NCI-H1930 (cell line): Measurements from ENCODE around the gene PITHD1.
"Not testable (repeated sequence)": the region's sequence is repeated elsewhere in the genome, so short reads cannot be mapped to it uniquely, and the experiment has no call there.

Experiments used
- DNase-seq, 2 experiments: peaks; one replicate each; lab custom pipeline; 2025; lab: John Stamatoyannopoulos, UW

The PITHD1 gene, protein sequence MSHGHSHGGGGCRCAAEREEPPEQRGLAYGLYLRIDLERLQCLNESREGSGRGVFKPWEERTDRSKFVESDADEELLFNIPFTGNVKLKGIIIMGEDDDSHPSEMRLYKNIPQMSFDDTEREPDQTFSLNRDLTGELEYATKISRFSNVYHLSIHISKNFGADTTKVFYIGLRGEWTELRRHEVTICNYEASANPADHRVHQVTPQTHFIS

DNA sequence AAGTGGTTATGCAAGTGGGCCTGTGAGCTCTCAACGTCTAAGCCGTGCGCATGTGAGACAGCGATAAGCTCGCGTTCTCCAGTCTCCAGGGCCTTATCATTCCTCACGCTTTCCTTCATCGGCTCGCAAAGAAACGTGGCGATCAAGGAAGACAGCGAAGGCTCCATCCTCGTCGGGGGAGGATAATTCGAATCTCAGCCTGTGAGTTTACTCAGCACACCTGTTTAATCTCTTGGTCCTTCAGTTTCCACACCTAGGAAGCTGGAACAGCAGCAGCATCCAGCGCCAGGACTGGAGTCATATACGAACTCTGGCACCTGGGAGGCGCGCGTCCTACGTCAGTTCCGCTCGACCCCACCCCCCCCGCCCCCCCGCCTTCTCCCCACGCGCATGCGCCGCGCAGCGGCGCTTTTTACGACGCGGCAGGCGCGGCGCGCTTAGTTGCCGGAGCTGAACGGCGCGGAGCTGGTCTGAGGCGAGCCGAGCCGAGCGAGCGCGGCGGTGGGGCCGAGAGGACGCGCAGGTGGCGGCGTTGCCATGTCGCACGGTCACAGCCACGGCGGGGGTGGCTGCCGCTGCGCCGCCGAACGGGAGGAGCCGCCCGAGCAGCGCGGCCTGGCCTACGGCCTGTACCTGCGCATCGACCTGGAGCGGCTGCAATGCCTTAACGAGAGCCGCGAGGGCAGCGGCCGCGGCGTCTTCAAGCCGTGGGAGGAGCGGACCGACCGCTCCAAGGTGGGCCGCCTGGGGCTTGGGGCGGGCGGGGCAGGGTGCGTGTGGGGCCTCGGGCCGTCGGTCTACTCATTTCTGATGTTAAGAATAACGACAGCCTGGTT lies at the start of gene PITHD1:
Gene PITHD1 (plus strand): TSS at position 440 of the 836 bp plus-strand sequence. CDS start 98 bp downstream, at position 538.
- DNase-seq = peak; percentile 77 to 87

DNA sequence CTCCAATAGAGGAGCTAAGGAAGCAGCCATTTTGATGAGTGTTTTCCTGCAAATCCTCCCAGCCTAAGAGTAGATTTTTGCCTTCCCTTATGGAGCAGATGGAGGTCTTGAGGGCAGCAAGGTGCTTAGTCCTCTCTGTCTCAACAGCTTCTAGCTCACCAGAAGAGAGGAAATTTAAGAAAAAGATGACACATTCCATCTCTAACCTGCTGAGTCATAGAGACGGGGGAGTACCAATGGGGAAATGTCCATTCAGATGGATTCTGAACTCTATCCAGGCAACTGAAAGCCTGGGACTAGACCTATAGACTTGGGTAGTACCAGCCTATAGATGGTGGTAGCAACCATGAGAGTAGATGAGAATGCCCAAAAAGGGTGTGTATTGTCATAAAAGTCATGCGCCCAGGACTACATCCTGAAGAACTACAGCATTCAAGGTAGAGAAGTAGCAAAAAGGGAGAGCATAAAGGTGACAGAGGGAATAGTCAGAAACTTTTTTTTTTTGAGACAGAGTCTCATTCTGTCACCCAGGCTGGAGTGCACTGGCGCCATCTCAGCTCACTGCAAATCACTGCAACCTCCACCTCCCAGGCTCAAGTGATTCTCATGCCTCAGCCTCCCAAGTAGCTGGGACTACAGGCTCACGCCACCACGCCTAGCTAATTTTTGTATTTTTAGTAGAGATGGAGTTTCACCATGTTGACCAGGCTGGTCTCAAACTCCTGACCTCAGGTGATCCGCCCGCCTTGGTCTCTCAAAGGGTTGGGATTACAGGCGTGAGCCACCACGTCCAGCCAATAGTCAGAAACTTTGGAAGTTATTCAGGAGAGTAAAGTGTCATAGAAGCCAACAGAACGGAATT lies 45.6 kb upstream of the PITHD1 start:
- DNase-seq = no peak

DNA sequence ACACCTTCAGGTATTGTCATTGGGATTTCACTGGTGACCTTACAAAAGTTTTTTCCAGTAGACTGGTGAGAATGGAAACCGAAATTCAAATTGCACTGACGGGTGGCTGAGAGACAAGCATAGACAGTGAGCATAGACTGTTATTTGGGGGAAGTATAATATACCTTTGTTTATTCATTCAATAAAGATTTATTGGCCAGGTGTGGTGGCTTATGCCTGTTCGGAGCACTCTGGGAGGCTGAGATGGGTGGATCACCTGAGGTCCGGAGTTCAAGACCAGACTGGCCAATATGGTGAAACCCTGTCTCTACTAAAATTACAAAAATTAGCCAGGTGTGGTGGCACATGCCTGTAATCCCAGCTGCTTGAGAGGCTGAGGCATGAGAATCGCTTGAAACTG lies 44.9 kb upstream of the PITHD1 start:
- not testable (repeated sequence) for DNase-seq

DNA sequence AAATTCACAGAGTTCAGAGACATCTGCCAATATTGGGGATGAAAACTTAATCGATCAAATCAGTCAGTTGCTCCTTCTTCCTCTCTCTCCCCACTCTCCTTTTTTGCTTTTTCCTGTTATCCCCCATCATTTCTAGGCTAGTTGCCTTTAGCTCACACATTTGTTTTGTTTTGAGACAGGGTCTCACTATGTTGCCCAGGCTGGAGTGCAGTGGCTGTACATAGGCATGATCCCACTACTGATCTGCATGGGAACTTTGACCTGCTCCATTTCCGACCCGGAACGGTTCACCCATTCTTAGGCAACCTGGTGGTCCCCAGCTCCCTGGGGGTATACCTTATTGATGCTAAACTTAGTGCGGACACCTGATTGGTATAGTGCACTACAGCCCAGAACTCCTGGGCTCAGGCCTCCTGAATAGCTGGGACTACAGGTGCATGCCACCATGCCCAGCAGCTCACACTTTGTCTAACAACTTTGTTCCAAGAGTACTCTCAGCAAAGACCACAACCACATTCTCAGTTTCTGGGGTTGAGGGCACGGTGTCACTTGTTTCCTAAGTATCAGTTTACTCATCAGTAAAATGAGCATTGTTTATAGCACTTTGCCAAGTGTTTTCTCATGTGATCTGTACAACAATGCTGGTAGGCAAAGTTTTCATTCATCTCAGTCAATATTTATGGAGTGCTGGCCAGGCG lies 41.6 kb upstream of the PITHD1 start:
- no peak for DNase-seq

DNA sequence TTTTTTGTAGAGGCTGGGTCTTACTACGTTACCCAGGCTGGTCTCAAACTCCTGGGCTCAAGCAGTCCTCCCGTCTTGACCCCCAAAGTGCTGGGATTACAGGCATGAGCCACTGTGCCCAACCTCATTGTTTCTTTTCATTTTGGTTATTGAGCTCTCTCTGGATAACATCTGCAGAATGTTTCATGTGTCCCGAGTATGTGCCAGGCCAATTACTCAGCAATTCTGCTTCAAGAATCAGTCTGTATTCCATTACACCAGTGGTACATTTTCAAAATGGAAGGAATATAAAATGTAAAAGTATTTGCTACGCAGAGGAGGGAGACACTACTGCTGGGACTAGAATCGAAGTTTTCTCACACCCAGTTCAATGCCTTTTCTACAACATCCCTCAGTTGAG lies 36.6 kb upstream of the PITHD1 start:
- DNase-seq = no peak

DNA sequence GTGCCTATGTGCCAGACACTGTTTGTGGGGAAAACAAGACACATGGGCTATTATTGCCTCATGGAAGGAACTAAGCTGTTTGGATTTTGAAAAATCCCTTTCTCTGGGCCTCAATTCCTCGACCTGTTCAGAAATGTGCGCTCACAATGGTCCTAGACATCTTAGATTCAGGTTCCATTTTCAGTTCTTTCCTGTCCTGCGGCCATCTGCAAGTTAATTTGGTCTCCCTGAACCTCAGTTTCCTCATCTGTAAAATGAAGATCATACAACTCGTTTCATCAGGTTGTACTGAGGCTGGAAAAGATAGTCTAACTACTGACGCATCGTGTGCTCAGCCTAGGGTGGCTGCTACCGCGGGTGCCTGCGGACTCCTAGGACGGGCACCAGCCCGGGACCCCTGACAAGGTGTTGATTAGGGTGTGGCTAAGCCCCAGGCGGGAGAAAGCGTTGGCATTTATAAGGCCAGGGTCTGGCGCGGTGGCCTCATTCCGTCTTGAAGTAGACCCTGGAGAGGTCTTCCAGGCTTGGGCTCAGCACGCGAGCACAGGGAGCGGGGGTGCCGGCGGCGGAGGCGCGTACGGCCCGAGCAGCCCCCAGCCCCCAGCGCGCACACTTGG lies 35.4 kb upstream of the PITHD1 start:
- no peak for DNase-seq

DNA sequence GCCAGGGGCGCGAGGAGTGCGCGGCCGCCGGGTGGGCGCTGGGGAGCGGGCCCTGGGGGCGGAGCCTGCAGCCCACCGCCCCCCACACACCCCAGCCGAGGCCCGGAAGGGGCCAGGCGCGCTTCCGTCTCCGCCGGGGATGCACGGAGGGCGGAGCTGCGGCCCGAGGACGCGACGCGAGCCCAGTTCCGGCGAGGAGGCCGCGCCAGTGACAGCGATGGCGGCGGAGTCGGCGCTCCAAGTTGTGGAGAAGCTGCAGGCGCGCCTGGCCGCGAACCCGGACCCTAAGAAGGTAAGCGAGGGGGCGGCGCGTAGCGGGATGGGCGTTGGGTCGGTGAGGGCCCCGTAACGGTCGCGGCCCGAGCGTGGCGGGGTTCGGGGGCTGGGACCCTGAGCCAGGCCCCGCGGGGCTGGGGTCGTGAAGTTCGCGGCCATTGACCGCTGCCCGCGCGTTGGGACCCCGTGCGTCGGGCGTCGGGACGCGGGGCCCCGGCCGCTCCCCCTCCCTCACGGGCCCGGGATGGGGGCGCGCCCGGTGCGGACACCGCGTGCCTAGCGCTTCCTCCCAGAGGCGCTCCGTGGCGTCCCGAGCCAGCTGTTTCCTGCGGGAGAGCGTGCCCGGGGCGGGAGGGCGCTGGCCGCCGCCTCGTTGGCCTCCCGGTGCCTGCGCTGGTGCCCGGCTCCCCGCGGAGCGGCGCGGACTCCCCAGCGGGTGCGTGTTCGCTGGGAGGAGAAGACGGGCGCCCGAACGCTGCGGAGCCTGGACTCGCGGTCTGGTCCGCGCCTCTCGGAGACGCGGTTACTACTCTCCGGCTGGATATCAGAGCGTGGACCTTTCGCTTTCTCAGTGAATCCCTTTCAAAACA lies 34.7 kb upstream of the PITHD1 start, which contains the start of gene ELOA:
Gene ELOA (plus strand): TSS at position 185 of the 866 bp plus-strand sequence. CDS start 33 bp downstream, at position 218.
- DNase-seq = peak; percentile 54 to 79

DNA sequence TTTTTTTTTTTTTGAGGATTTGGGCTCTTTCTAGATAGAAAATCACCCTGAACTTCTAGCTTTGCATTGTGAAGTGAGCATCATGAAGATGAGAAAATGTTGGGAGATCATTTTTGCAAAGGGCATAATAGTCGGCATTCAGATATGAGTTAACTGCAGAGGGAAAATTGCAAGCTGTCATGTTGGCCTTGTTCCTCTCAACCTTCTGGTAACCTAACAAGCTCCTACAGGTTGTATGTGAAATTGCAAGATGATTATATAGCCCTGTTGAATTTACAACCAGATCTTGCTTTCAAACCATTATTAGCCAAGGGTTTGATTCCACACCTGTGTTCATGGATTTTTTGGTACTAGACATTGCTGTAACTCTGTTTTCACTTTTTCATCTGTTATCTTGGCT lies 32.7 kb upstream of the PITHD1 start:
- DNase-seq = no peak

DNA sequence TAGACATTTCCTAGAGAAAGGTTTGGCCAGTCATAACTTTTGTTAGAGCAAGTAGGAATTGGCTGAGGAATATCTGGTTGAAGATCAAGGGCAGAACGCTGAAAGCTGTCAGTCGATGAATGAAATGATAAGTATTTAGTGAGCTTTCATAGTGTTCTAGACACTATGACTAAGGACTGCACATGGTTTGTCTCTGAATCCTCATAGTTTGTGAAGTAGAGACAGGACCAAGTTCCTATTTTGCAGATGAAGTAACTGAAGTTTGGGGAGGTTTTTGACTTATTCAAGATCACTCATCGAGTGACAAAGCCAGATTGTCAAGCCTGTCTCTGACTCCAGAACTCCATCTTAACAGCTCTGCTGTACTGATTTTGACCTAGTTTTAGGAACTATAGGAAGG lies 30.2 kb upstream of the PITHD1 start:
- DNase-seq = no peak

DNA sequence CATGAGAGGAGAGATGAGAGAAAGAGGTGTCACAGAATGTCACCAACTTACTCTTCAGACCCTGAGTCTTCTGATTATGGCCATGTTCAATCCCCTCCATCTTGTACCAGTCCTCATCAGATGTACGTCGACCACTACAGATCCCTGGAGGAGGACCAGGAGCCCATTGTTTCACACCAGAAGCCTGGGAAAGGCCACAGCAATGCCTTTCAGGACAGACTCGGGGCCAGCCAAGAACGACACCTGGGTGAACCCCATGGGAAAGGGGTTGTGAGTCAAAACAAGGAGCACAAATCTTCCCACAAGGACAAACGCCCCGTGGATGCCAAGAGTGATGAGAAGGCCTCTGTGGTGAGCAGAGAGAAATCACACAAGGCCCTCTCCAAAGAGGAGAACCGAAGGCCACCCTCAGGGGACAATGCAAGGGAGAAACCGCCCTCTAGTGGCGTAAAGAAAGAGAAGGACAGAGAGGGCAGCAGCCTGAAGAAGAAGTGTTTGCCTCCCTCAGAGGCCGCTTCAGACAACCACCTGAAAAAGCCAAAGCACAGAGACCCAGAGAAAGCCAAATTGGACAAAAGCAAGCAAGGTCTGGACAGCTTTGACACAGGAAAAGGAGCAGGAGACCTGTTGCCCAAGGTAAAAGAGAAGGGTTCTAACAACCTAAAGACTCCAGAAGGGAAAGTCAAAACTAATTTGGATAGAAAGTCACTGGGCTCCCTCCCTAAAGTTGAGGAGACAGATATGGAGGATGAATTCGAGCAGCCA lies 27.0 kb upstream of the PITHD1 start:
- DNase-seq = peak; percentile 16 to 32

DNA sequence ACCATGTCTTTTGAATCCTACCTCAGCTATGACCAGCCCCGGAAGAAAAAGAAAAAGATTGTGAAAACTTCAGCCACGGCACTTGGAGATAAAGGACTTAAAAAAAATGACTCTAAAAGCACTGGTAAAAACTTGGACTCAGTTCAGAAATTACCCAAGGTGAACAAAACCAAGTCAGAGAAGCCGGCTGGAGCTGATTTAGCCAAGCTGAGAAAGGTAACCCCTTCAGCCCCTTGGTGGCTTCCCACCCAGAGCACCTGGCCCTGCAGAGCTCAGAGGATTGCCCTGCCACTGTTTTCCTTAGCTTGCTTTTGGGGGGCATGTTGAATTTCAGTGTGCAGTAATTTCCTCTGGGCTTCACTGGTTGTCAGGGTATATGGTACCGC lies 26.4 kb upstream of the PITHD1 start:
- no peak for DNase-seq

DNA sequence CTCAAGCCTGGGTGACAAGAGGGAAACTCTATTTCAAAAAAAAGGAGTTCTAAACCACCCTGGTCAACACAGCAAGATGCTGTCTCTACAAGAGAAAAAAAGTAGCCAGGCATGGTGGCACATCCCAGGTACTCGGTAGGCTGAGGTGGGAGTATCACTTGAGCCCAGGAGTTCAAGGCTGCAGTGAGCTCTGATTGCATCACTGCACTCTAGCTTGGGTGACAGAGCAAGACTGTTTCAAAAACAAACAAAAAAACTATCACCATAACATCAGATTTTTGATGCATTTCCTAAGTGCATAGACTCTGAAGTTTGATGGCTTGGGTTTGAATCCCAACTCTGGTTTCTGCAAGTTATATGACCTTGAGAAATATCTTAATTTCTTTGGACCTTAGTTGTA lies 25.3 kb upstream of the PITHD1 start:
- DNase-seq = no peak

DNA sequence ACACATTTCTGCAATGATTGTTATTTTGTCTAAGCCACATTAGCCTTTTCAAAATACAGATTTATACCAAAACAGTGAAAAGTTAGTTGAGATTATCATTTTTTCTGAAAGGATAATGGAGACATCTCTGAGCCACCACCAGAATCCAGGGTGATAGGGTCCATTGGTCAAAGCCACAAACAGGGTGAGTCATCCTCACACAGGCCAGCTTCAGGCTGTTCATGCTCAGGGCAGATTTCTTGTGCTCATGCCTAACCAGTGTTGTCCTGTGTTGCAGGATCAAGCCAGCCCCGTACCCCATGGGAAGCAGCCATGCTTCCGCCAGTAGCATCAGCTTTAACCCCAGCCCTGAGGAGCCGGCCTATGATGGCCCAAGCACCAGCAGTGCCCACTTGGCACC lies 21.5 kb upstream of the PITHD1 start:
- no peak for DNase-seq

DNA sequence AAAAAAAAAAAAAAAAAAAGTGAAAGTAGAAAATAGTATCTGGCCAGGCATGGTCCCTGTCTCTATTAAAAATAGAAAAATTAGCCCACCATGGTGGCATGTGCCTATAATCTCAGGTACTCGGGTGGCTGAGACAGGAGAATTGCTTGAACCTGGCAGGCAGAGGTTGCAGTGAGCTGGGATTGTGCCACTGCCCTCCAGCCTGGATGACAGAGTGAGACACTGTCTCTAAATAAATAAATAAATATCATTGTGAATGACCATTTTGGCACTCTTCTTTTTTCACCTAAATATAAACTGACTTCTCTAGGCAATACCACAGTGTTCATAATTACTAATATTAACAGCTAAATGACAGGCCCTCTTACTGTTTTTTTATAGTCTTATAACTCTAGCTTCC lies 20.4 kb upstream of the PITHD1 start:
- DNase-seq = no peak

DNA sequence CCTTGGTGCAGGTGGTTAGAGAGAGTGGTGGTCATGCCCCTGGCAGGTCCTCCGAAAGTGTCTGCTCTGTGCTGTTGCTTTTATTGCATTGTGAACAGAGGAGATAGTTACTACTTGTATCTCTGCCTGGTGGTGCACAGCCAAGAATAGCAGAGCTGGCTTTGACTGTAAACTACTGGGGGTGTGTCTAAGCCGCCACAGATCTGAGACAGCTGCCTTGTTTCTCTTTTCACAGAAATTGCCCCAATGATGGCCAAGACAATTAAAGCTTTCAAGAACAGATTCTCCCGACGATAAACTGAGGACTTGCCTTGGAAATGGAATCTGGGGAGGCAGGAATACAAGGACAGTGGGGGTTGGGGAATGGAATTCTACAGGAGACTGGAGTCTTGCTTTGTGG lies 18.9 kb upstream of the PITHD1 start:
- no peak for DNase-seq

DNA sequence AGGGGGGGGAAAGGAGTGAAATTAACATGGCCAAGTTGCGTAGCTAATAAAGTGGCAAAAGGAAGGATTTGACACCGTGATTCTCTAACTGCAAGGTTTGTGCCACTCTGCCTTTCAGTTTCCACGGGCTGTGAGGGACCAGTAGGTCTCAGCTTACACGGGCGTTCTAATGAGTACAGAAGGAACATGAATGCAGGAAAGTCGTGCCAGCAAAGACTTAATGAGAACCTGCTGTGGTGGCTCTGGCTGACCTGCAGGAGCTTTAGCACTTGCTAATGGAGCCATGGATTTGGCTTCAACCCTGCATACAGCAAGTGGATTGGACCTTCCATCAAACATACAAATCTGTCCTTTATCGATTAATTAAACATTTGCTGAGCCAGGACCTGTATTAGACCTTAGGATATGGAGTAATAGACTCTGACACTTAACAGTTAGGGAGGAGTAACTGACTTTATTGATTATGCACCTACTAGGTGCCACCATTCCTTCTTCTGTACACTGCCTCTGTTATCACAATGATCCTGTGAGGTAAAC lies 15.1 kb upstream of the PITHD1 start:
- no peak for DNase-seq

DNA sequence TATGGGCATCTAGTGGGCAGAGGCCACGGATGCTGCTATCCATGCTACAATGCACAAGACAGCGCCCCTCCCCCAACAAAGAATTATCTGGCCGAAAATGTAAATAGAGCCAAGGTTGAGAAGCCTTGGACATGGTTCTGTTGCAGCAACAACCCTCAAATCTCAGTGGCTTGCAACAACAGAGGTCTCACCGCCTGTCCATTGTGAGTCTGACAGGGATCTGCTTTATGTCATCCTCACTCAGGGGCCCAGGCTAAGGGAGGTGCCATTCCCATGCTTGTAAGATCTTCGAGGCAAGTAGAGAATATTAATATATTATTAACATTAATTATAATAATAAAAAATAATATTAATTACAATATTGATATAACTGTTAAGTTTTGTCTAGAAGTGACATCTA lies 9.5 kb upstream of the PITHD1 start:
- no peak for DNase-seq

DNA sequence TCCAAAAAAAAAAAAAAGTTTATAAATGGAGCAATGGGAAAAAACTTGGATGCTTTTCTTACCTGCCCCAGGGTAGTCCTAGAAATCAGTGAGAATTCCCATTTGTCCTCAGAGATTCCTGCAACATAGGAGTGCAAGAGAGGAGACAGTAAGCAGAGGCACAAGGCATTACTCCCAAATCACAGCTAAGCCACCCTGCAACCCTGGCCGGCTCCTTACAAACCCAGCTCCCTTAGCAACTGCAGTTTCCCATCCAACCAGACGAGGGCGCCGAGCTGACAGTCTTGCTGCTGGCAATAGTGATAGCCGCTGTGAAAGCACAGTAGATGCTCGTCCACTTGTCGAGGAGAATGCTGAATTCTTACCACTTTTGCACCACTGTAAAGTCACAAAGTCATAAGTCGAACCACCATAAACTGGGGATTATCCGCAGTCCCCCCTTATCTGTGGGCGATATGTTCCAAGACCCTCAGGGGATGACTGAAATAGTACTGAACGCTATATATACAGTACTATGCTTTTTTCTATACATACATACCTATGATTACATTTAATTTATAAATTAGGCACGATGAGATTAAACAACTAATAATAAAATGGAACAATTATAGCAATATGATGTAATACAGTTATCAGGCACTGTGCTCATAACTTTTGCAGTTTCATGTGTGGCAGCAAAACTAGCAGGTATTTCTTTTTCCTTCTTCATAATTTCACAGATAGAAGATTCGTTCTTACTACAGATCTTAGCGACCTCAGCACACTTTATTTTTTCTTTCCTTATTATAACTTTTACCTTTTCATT lies 6.0 kb upstream of the PITHD1 start:
- DNase-seq = peak; percentile 33 to 65

DNA sequence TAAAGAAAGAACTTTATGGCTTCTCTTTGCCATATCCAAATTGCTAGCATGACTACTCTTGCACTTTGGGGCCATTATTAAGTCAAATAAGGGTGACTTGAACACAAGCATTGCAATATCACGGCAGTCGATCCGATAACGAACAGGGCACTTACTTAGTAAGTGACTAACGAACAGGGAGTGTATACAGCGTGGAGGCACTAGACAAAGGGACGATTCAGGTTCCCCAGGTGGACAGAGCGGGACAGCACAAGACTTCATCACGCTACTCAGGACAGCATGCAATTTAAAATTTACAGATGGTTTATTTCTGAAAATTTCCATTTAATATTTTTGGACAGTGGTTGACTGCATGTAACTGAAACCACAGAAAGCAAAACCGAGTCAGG lies 5.4 kb upstream of the PITHD1 start:
- no peak for DNase-seq
